Measurements from ENCODE around the gene N4BP3.

The N4BP3 gene

DNA sequence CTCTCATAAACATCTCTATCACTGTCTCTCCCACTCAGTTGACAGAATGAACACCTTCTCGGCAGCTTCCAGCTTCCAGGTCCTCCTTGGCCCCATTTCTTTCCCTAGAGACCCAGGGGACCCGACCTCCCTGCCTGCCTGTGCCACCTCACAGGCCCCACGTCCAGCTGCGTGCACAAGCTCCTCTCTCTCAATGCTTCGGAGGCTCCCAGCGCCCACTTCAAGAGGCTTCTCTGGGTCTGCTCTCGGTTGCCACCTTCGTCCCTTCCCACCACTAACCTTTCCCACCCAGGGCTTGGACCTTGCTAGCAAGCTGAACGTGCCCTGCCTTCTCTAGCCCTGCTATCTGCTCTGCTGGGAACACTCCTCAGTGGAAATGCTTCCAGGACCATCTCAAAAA, 2.8 kb upstream of the N4BP3 start:
- TF ChIP-seq, protein P1, sequence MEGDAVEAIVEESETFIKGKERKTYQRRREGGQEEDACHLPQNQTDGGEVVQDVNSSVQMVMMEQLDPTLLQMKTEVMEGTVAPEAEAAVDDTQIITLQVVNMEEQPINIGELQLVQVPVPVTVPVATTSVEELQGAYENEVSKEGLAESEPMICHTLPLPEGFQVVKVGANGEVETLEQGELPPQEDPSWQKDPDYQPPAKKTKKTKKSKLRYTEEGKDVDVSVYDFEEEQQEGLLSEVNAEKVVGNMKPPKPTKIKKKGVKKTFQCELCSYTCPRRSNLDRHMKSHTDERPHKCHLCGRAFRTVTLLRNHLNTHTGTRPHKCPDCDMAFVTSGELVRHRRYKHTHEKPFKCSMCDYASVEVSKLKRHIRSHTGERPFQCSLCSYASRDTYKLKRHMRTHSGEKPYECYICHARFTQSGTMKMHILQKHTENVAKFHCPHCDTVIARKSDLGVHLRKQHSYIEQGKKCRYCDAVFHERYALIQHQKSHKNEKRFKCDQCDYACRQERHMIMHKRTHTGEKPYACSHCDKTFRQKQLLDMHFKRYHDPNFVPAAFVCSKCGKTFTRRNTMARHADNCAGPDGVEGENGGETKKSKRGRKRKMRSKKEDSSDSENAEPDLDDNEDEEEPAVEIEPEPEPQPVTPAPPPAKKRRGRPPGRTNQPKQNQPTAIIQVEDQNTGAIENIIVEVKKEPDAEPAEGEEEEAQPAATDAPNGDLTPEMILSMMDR (IDR thresholded peaks at IDR 0.05; ENCODE audit: insufficient read depth, low read length, poor library complexity, severe bottlenecking): no peak
- H3K4me3 ChIP-seq (replicated peaks; ENCODE audit: low read depth, low read length): no peak overlapping the region

DNA sequence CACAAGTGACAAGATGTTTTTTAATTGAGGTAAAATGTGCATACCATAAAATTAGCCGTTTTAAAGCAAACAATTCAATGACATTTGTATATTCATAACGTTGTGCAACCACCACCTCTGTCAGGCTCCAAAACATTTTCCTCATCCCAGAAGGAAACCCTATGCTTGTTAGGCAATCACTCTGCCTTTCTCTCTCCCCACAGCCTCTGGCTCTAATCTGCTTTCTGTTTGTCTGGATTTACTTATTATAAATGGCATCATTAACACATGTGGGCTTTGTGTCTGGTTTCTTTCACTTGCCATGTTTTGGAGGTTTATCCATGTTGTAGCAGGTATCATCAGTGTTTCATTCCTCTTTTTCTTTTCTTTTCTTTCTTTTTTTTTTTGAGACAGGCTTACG, 1.4 kb upstream of the N4BP3 start:
- Histone ChIP-seq H3K4me3 (replicated peaks; ENCODE audit: low read depth, low read length) (no peak overlapping the region), H3K27me3 (replicated peaks; ENCODE audit: control insufficient read depth, insufficient read depth, low read length) (no peaks in the 10 kb centered on the region), H3K36me3 (ENCODE audit: control insufficient read depth, insufficient read depth, low read length) (no peaks in the 10 kb centered on the region)
- TF ChIP-seq, protein P1 (IDR thresholded peaks at IDR 0.05; ENCODE audit: insufficient read depth, low read length, poor library complexity, severe bottlenecking): no peak
- no peak for DNase-seq (ENCODE audit: extremely low read depth, insufficient read length)

More for the DNA sequence above, 2.8 kb upstream of the N4BP3 start:
- DNase-seq (ENCODE audit: extremely low read depth, insufficient read length): no peak
- H3K36me3 ChIP-seq (ENCODE audit: control insufficient read depth, insufficient read depth, low read length): no peaks in the 10 kb centered on the region
- no peaks in the 10 kb centered on the region for H3K27me3 ChIP-seq (replicated peaks; ENCODE audit: control insufficient read depth, insufficient read depth, low read length)

DNA sequence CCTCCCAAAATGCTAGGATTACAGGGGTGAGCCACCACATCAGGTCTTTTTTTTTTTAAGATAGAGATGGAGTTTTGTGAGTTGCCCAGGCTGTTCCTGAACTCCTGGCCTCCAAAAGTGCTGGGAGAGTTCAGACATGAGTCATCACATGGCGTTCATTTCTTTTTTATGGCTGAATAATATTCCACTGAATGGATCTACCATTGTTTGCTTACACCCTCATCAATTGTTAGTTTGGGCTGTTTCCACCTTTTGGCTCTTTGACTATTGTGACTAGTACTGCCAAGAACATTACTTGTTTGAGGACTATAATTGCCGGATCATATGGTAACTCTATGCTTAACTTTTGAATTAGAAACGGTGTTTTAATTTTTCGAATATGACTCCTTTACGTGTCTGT, 787 bp upstream of the N4BP3 start:
- H3K4me3 ChIP-seq (replicated peaks; ENCODE audit: low read depth, low read length): peak overlapping the region; percentile 54; the same call in 1 of the 2 replicates
- H3K27me3 ChIP-seq (replicated peaks; ENCODE audit: control insufficient read depth, insufficient read depth, low read length): no peaks in the 10 kb centered on the region
- no peak for DNase-seq (ENCODE audit: extremely low read depth, insufficient read length)
- TF ChIP-seq, protein P1 (IDR thresholded peaks at IDR 0.05; ENCODE audit: insufficient read depth, low read length, poor library complexity, severe bottlenecking): no peak
- H3K36me3 ChIP-seq (ENCODE audit: control insufficient read depth, insufficient read depth, low read length): no peaks in the 10 kb centered on the region

DNA sequence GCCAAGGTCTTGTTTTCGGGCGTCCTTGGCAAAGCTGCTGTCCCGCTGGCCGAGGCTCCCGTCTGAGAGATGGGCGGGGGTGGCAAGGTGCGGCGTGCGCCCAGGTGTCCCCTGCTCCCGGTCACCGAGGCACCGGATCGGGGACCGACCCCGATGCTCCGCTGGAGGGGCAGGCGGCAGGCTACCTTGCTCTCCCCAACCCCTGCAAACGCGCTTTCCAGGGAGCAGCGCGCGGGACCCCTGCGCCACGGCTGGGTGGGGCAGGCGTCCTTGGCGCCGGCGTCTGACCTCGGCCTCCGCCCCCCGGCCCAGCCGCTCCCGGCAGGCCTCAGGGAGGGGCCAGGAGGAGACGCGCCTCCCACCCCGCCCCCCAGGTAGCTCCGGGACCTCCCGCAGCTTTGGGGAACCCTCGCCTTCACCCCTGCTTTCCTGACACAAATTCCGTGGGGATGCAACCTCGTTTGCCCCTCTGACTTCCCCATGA, 551 bp downstream of the N4BP3 start:
- DNase-seq (ENCODE audit: extremely low read depth, insufficient read length): peak; percentile 58
- TF ChIP-seq, protein P1 (IDR thresholded peaks at IDR 0.05; ENCODE audit: insufficient read depth, low read length, poor library complexity, severe bottlenecking): no peak
- Histone ChIP-seq H3K27me3 (replicated peaks; ENCODE audit: control insufficient read depth, insufficient read depth, low read length) (no peaks in the 10 kb centered on the region), H3K36me3 (ENCODE audit: control insufficient read depth, insufficient read depth, low read length) (no peaks in the 10 kb centered on the region), H3K4me3 (replicated peaks; ENCODE audit: low read depth, low read length) (peak overlapping the region; percentile 78)

DNA sequence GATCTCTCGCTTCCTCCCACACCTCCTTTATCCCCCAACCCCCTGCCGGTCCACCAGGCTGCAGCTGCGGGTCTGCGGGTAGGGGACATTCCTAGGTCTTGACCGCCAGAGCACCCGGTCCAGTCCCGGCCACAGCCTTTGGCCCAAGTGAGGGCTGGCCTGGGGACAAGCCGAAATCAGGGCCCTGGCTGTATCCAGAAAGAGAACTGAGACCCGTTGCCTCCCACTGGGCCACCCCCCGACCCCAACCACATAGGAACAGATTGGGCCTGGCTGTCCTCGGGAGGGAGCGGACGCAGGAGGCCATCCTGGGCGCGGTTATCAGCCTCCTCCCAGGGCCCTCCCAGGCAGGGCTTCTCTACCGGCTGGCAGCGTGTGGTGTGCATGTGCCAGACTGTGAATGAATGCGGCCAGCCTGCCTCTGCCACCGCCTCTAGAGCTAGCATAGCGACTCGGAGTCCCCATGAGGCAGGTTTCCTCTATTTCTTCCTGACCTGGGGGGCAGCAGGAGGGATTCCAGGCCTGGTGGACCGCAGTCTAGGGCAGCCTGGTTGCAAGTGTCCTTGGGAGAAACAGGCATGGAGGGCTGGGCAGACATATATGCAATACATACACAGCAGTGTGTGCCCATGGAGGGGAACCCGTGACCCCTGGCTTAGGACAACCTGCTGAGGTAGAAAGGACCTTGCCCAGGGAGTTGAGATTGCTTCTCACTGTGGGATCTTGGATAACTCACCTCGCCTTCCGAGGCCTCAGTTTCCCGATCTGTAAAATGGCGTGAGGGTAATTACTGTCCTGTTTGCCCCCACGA, 1.2 kb downstream of the N4BP3 start:
- Histone ChIP-seq H3K4me3 (replicated peaks; ENCODE audit: low read depth, low read length) (peak overlapping the region; percentile 78), H3K27me3 (replicated peaks; ENCODE audit: control insufficient read depth, insufficient read depth, low read length) (no peaks in the 10 kb centered on the region), H3K36me3 (ENCODE audit: control insufficient read depth, insufficient read depth, low read length) (no peaks in the 10 kb centered on the region)
- TF ChIP-seq, protein P1 (IDR thresholded peaks at IDR 0.05; ENCODE audit: insufficient read depth, low read length, poor library complexity, severe bottlenecking): no peak
- peak; percentile 46 for DNase-seq (ENCODE audit: extremely low read depth, insufficient read length)

Measured in GM06990 (cell line).